ENCODE data around the gene CAPN1.

DNA sequence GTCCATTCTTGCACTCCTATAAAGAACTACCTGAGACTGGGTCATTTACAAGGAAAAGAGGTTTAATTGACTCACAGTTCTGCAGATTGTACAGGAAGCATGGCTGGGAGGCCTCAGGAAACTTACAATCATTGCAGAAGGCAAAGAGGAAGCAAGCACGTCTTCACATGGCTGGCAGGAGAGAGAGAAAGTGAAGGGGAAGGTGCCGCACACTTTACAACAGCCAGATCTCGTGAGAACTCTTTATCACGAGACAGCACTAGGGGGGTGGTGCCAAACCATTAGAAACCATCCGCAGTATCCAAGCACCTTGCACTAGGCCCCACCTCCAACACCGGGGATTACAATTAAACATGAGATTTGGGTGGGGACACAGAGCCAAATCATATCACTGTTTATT is 60.7 kb downstream of the CAPN1 start:
- TF ChIP-seq, protein P1, sequence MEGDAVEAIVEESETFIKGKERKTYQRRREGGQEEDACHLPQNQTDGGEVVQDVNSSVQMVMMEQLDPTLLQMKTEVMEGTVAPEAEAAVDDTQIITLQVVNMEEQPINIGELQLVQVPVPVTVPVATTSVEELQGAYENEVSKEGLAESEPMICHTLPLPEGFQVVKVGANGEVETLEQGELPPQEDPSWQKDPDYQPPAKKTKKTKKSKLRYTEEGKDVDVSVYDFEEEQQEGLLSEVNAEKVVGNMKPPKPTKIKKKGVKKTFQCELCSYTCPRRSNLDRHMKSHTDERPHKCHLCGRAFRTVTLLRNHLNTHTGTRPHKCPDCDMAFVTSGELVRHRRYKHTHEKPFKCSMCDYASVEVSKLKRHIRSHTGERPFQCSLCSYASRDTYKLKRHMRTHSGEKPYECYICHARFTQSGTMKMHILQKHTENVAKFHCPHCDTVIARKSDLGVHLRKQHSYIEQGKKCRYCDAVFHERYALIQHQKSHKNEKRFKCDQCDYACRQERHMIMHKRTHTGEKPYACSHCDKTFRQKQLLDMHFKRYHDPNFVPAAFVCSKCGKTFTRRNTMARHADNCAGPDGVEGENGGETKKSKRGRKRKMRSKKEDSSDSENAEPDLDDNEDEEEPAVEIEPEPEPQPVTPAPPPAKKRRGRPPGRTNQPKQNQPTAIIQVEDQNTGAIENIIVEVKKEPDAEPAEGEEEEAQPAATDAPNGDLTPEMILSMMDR (conservative IDR thresholded peaks at IDR 0.05; ENCODE audit: low read depth, low read length): no peak
- no peak for TF ChIP-seq MXI1 (IDR thresholded peaks at IDR 0.05; ENCODE audit: borderline replicate concordance, low read depth, low read length)
- no peak for TF ChIP-seq POLR2A (IDR thresholded peaks at IDR 0.05; ENCODE audit: low read depth, low read length)
- TF ChIP-seq RFX5 (IDR thresholded peaks at IDR 0.05; ENCODE audit: low read depth, low read length): no peak
- TF ChIP-seq CEBPB (IDR thresholded peaks at IDR 0.05; ENCODE audit: low read depth, low read length): no peak
- TF ChIP-seq, protein P2, sequence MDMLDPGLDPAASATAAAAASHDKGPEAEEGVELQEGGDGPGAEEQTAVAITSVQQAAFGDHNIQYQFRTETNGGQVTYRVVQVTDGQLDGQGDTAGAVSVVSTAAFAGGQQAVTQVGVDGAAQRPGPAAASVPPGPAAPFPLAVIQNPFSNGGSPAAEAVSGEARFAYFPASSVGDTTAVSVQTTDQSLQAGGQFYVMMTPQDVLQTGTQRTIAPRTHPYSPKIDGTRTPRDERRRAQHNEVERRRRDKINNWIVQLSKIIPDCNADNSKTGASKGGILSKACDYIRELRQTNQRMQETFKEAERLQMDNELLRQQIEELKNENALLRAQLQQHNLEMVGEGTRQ (IDR thresholded peaks at IDR 0.05; ENCODE audit: low read depth, low read length): no peak
- no peak for TF ChIP-seq RCOR1 (IDR thresholded peaks at IDR 0.05; ENCODE audit: insufficient replicate concordance, low read length)
- TF ChIP-seq, protein P3, sequence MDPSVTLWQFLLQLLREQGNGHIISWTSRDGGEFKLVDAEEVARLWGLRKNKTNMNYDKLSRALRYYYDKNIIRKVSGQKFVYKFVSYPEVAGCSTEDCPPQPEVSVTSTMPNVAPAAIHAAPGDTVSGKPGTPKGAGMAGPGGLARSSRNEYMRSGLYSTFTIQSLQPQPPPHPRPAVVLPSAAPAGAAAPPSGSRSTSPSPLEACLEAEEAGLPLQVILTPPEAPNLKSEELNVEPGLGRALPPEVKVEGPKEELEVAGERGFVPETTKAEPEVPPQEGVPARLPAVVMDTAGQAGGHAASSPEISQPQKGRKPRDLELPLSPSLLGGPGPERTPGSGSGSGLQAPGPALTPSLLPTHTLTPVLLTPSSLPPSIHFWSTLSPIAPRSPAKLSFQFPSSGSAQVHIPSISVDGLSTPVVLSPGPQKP (IDR thresholded peaks at IDR 0.05; ENCODE audit: borderline replicate concordance, low read depth, low read length): no peak
- no peak for TF ChIP-seq SMC3 (IDR thresholded peaks at IDR 0.05; ENCODE audit: low read depth, low read length)
- TF ChIP-seq RAD21 (IDR thresholded peaks at IDR 0.05; ENCODE audit: low read length): no peak
- TF ChIP-seq MAFK (IDR thresholded peaks at IDR 0.05; ENCODE audit: low read depth, low read length): no peak
- TF ChIP-seq FOS (IDR thresholded peaks at IDR 0.05; ENCODE audit: low read depth, low read length): no peak
